BJ (cell line): Measurements from ENCODE around the gene OGDH. TPM values are rescaled to one million over a fixed set of nuclear protein-coding genes. Genes with fewer than 3 reads are reported as not detected.
"Not testable (repeated sequence)": the region's sequence is repeated elsewhere in the genome, so short reads cannot be mapped to it uniquely, and the experiment has no call there.

Experiments used
- CTCF ChIA-PET: fragments of 350-600 bp; formaldehyde crosslinking; extraction: SDS; loops from one replicate; lab custom pipeline; 2021; ENCODE audit warnings: antibody characterized with exemption, inconsistent platforms; lab: Yijun Ruan, JAX
- POLR2A ChIA-PET: fragments of 300-600 bp; sonication (Branson Sonifier 250); formaldehyde crosslinking; extraction: SDS; loops from one replicate; lab custom pipeline; 2021; ENCODE audit warnings: antibody characterized with exemption; lab: Charles Lee
- DNase-seq: peaks from one replicate; pipeline ENCODE4 v3.0.0-alpha.2; 2011; ENCODE audit warnings: low read depth
- H3K27me3 ChIP-seq: 2 replicates; pipeline ENCODE4 v1.6.0; 2011; ENCODE audit warnings: low read length; ENCODE audit not compliant: control insufficient read depth, insufficient read depth
- H3K36me3 ChIP-seq: 2 replicates; pipeline ENCODE4 v1.5.1; 2011; ENCODE audit warnings: low read length; ENCODE audit not compliant: control insufficient read depth, insufficient read depth
- H3K4me3 ChIP-seq: 2 replicates; pipeline ENCODE4 v1.5.1; 2011; ENCODE audit warnings: low read depth, mild to moderate bottlenecking, control low read depth, low read length
- polyA plus RNA-seq: library from polyadenylated mRNA; depleted of rRNA; stranded (reverse); fragments of >200 nt; gene quantifications from 2 replicates; pipeline ENCODE4 v1.2.3, GENCODE V29; 2011
- TF ChIP-seq, protein P1 (sequence below): IDR thresholded peaks from 2 replicates; pipeline ENCODE4 v1.5.1; 2011; ENCODE audit warnings: low read depth, mild to moderate bottlenecking, control low read depth, inconsistent platforms, low read length, moderate library complexity; ENCODE audit not compliant: insufficient read depth

Gene OGDH
- polyA plus RNA-seq, 1 experiment: 51.3 TPM

DNA sequence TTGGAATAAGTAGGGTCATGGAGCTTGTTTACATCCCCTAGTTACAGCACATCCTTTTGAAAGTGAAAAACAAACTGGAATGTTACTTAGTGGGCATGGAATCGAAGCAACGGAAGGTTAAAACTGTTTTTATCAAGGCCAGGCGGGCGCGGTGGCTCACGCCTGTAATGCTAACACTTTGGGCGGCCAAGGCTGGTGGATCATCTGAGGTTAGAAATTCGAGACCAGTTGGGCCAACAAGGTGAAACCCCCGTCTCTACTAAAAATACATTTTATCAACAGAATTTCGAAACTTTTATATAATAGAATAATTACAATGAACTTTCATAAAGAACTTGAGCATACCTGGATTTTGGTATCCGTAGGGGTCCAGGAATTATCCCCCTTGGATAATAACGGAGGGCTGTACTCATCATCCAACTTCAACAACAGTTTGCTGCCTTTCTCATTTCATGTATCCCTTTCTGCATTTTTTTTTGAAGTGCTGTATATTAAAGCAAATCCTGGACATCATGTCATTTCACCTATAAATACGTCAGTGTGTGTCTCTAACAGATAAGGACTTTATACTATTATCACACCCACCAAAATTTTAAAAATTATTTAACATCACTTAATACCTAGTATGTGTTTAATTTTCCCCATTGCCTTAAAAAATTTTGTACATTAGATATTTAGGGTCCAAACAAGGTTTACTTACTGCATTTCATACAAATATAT lies 23.1 kb upstream of the OGDH start:
- ChIA-PET CTCF (interaction anchor here (0.6 to 4.2 kb wide), 4 partner anchors 18 to 265 kb away, joined by 3 to 18 read pairs (median 4); partner anchors contain the start of gene H2AZ2), POLR2A (interaction anchor here (1.4 kb wide), 1 partner anchor 9 kb away, joined by 6 read pairs; no protein-coding TSS in a partner anchor)
- TF ChIP-seq, protein P1, sequence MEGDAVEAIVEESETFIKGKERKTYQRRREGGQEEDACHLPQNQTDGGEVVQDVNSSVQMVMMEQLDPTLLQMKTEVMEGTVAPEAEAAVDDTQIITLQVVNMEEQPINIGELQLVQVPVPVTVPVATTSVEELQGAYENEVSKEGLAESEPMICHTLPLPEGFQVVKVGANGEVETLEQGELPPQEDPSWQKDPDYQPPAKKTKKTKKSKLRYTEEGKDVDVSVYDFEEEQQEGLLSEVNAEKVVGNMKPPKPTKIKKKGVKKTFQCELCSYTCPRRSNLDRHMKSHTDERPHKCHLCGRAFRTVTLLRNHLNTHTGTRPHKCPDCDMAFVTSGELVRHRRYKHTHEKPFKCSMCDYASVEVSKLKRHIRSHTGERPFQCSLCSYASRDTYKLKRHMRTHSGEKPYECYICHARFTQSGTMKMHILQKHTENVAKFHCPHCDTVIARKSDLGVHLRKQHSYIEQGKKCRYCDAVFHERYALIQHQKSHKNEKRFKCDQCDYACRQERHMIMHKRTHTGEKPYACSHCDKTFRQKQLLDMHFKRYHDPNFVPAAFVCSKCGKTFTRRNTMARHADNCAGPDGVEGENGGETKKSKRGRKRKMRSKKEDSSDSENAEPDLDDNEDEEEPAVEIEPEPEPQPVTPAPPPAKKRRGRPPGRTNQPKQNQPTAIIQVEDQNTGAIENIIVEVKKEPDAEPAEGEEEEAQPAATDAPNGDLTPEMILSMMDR: no peak
- Histone ChIP-seq H3K4me3 (peak overlapping the region; percentile 49), H3K36me3 (peaks cover 6% of the 10 kb centered on the region), H3K27me3 (no peaks in the 10 kb centered on the region)
- no peak for DNase-seq

DNA sequence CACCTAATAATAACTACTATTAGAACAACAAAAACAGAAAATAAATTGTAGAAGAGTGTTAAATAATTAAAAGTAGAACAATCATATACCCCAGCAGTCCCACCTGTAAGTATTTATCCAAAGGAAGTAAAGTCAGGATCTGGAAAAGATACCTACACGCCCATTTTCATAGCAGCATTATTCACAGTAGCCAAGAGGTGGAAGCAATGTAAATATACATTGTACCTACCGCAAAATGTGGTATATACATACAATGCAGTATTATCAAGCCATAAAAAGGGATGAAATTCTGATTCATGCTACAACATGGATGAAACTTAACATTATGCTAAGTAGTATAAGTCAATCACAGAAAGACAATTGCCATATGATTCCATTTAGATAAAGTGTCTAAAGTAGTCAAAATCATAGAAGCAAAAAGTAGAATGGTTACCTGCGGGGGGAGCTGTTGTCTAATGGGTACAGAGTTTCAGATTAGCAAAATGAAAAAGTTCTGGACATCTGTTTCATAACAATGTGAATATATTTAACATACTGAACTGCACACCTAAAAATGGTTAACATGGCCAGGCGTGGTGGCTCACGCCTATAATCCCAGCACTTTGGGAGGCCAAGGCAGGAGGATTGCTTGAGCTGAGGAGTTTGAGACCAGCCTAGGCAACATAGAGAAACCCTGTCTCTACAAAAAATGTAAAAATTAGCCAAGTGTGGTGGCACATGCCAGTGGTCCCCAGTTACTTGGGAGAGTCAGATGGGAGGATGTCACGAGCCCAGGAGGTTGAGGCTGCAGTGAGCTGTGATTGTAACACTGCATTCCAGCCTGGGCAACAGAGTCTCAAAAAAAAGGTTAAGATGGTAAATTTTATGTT lies 18.4 kb upstream of the OGDH start:
- CTCF ChIA-PET: interaction anchor here (0.7 to 2.2 kb wide), 11 partner anchors 13 to 334 kb away, joined by 3 to 21 read pairs (median 3); partner anchors contain the start of gene H2AZ2
- TF ChIP-seq, protein P1: peak; percentile 65
- Histone ChIP-seq H3K27me3 (no peaks in the 10 kb centered on the region), H3K36me3 (no peaks in the 10 kb centered on the region), H3K4me3 (no peak overlapping the region)
- DNase-seq: no peak
- POLR2A ChIA-PET: no interaction called here

GRCh38 chr7:44590910-44591309 lies 15.5 kb upstream of the OGDH start:
- ChIA-PET POLR2A (interaction anchor here (0.6 kb wide), 1 partner anchor 16 kb away, joined by 3 read pairs; no protein-coding TSS in a partner anchor), CTCF (interaction anchor here (1.5 kb wide), 1 partner anchor 256 kb away, joined by 9 read pairs; the partner anchor contains the start of gene H2AZ2)
- no peaks in the 10 kb centered on the region for H3K36me3 ChIP-seq
- TF ChIP-seq, protein P1: no peak
- peaks cover under 1% of the 10 kb centered on the region; the same call in 1 of the 2 replicates for H3K27me3 ChIP-seq
- no peak for DNase-seq
- no peak overlapping the region for H3K4me3 ChIP-seq

GRCh38 chr7:44595934-44596635 lies 10.3 kb upstream of the OGDH start:
- H3K27me3 ChIP-seq: peaks cover 1% of the 10 kb centered on the region; the same call in 1 of the 2 replicates
- CTCF ChIA-PET: no interaction called here
- TF ChIP-seq, protein P1: no peak
- no peak overlapping the region for H3K4me3 ChIP-seq
- no peaks in the 10 kb centered on the region for H3K36me3 ChIP-seq
- POLR2A ChIA-PET: no interaction called here
- no peak for DNase-seq

DNA sequence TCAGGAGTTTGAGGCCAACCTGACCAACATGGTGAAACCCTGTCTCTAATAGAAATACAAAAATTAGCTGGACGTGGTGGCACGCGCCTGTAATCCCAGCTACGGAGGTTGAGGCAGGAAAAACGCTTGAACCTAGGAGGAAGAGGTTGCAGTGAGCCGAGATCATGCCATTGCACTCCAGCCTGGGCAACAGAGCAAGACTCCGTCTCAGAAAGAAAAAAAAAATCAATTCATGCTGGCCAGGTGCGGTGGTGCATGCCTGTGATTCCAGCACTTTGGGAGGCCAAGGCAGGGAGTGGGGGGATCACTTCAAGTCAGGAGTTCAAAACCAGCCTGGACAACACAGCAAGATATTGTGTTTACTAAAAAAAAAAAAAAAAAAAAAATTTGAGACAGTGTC lies 9.2 kb upstream of the OGDH start:
- DNase-seq, POLR2A ChIA-PET, H3K27me3 ChIP-seq, H3K4me3 ChIP-seq, H3K36me3 ChIP-seq, CTCF ChIA-PET: not testable (repeated sequence)
